ENCODE measurements around the gene KHNYN.
A peak's percentile ranks its signal among the peaks of the same experiment; 100 is the strongest.

The KHNYN gene

DNA sequence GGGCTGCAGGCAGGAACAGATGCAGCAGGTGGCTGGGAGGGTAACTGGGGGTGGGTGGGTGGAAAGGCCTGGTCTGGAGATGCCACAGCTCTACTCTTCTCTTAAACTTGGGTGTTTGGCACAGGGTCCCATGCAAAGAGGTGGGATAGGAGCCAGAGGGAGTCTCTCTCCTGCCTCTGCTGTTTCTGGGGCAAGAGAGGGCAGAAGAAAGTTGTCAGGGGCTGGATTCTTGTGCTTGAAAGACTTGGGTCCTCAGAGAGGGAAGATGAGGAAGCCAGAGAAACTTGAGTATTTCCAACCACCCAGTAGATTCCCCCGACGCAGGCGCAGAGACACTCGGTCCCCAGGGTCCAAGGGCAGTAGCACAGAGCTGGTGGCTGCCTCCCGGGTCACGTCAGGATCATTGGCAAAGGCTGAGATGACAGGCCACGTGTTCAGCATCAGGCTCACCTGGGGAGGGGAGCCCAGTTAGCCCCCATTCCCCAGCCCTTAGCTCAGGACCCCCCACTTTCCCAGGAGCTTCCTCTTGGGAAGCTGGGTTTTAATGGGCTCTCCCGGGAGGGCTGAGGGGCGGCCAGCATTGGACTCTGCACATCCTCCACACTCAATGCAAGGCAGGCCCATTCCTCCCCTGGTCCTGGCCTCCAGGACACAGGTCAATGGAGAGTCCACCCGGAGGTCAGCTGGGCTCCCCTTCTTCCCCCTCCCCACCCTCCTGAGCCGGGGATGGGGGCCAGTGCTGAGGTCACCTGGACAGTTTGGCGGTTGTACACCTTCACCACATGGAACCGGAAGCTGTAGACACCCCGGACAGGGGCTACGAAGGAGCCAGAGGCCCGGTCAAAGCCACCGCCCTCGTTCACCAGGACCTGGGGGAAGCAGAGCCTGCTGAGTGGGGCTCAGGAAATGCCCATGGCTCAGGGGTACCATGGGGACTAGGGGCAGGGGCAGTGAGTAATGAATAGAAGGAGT, 1.9 kb upstream of the KHNYN start:
- Histone ChIP-seq H3K4me3 (ENCODE audit: low read length) (no peak overlapping the region), H3K9me3 (replicated peaks; ENCODE audit: low read length) (no peaks in the 10 kb centered on the region), H3K9ac (ENCODE audit: low read depth, low read length) (no peak overlapping the region), H3K4me2 (ENCODE audit: low read length) (no peak overlapping the region), H3K36me3 (ENCODE audit: insufficient read depth, low read length) (peaks cover 9% of the 10 kb centered on the region), H3K4me1 (ENCODE audit: control insufficient read depth, insufficient read depth, low read length) (peaks cover 44% of the 10 kb centered on the region), H3K27me3 (ENCODE audit: control insufficient read depth, insufficient read depth, low read length) (peaks cover 5% of the 10 kb centered on the region)

DNA sequence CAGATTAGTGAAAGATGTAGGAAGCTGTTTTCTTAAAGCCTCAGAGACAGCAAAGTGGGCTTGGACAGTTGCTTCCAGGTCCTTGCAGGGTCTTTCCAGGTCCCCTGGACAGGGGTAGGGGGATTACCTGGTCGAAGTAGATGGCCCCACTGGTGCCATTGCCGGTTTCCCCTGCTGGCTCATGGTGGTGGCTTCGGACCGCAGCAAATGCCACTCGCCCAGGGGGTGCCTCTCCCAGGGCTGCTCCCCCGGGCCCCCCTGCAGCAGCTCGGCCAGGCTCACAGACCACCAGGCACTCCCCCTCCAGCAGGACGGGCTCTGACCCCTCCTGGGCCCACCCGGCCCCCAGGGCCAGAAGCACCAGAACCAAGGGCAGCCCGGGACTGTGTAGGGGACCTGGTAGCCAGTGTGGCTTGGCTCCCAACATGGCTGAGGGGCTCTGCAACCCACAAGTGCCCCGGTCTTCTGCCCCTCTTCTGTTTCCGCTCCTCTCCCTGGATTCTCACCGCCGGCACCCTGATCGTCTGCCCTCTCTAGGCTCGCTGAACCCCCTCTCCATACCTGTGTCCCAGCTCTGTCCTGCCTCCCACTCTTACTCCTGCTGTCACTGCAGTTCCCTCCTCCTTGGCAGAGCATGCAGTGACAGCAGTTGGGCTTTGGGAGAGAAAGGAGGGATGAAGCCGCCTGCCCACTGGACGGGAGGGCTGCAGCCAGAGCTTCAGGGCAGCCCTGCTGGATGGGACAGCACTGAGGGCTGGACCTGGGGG, 943 bp upstream of the KHNYN start:
- Histone ChIP-seq H3K4me3 (ENCODE audit: low read length) (peak overlapping the region; percentile 93), H3K36me3 (ENCODE audit: insufficient read depth, low read length) (peaks cover 19% of the 10 kb centered on the region), H3K4me2 (ENCODE audit: low read length) (peak overlapping the region; percentile 91), H3K9ac (ENCODE audit: low read depth, low read length) (peak overlapping the region; percentile 99), H3K9me3 (replicated peaks; ENCODE audit: low read length) (no peaks in the 10 kb centered on the region), H3K27me3 (ENCODE audit: control insufficient read depth, insufficient read depth, low read length) (no peaks in the 10 kb centered on the region), H3K4me1 (ENCODE audit: control insufficient read depth, insufficient read depth, low read length) (peaks cover 48% of the 10 kb centered on the region)

DNA sequence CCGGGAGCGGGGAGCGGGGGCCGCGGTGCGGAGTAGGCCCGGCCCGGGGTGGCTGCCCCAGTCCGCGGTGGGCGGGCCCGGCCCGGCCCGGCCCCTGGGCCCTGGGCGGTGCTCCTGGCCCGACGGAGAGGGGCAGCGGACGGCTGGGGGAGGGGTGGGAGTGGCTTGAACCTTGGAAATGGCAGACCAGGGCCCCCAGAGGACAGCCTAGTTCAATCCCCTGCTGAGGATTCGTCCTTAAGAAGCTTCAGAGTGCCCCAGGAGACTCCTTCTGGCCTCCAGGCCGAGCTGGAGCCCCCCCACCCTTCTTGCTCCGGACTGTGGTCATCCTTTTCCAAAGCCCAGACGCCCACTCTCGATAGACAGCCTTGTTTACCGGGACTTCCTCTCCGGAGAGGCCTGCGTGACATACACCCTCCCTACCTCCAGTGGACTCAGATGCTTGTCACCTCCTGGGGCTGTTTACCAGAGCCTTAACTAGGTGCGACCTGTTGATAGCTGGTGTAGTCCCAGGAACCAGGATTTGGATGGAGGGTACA, 458 bp downstream of the KHNYN start:
- Histone ChIP-seq H3K27me3 (ENCODE audit: control insufficient read depth, insufficient read depth, low read length) (no peaks in the 10 kb centered on the region), H3K9me3 (replicated peaks; ENCODE audit: low read length) (no peaks in the 10 kb centered on the region), H3K9ac (ENCODE audit: low read depth, low read length) (peak overlapping the region; percentile 99), H3K4me2 (ENCODE audit: low read length) (peak overlapping the region; percentile 91), H3K4me3 (ENCODE audit: low read length) (peak overlapping the region; percentile 93), H3K4me1 (ENCODE audit: control insufficient read depth, insufficient read depth, low read length) (peaks cover 45% of the 10 kb centered on the region), H3K36me3 (ENCODE audit: insufficient read depth, low read length) (peaks cover 24% of the 10 kb centered on the region)

DNA sequence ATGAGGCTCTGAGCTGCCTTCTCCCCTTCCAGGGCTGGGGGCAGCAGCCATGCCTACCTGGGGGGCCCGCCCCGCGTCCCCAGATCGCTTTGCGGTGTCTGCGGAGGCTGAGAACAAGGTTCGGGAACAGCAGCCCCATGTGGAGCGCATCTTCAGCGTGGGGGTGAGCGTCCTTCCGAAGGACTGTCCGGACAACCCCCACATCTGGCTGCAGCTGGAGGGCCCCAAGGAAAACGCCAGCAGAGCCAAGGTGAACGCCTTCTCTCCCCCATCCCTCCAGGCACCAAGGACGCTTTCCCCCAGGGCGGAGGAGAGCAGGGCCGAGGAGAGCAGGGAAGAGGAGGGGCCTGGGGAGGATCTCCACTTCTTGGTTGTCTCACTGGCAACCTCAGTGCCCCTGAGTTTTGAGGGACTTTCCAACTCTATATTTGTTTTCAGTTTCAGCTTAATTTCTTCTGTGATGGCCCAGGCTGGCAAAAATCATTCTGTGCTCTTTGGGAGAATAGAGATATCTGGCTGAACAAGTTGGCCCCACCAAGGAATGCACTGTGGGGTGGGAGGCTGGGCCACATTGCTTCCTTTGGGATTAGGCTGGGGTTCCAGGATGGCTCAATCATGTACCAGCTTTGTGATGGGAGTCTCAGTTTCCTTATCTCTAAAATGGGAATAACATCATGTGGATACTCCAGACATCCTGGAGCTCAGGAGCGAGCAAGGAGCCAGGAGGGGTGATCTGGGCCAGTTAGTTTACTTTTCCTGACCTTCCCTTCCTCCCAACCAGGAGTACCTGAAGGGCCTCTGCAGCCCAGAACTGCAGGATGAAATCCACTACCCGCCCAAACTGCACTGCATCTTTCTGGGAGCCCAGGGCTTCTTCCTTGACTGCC, 1.2 kb downstream of the KHNYN start:
- peak overlapping the region; percentile 91 for H3K4me2 ChIP-seq (ENCODE audit: low read length)
- no peaks in the 10 kb centered on the region for H3K27me3 ChIP-seq (ENCODE audit: control insufficient read depth, insufficient read depth, low read length)
- H3K9me3 ChIP-seq (replicated peaks; ENCODE audit: low read length) = no peaks in the 10 kb centered on the region
- peak overlapping the region; percentile 99 for H3K9ac ChIP-seq (ENCODE audit: low read depth, low read length)
- peaks cover 38% of the 10 kb centered on the region for H3K4me1 ChIP-seq (ENCODE audit: control insufficient read depth, insufficient read depth, low read length)
- peak overlapping the region; percentile 93 for H3K4me3 ChIP-seq (ENCODE audit: low read length)
- H3K36me3 ChIP-seq (ENCODE audit: insufficient read depth, low read length) = peaks cover 26% of the 10 kb centered on the region

DNA sequence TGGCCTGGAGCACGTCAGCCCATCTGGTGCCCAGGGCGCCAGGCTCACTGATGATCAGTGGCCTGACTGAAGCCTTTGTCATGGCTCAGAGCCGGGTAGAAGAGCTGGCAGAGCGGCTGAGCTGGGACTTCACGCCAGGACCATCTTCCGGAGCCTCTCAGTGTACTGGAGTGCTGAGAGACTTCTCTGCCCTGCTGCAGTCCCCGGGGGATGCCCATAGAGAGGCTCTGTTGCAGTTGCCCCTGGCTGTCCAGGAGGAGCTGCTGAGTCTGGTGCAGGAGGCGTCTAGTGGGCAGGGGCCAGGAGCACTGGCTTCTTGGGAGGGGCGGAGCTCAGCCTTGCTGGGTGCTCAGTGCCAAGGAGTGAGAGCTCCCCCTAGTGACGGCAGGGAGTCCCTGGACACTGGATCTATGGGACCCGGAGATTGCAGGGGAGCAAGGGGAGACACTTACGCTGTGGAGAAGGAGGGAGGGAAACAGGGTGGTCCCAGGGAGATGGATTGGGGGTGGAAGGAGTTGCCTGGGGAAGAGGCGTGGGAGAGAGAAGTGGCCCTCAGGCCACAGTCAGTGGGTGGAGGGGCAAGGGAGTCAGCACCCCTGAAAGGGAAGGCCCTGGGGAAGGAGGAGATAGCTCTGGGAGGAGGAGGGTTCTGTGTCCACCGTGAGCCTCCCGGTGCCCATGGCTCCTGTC, 2.0 kb downstream of the KHNYN start:
- H3K27me3 ChIP-seq (ENCODE audit: control insufficient read depth, insufficient read depth, low read length) = no peaks in the 10 kb centered on the region
- H3K9me3 ChIP-seq (replicated peaks; ENCODE audit: low read length) = no peaks in the 10 kb centered on the region
- peak overlapping the region; percentile 93 for H3K4me3 ChIP-seq (ENCODE audit: low read length)
- peak overlapping the region; percentile 91 for H3K4me2 ChIP-seq (ENCODE audit: low read length)
- H3K4me1 ChIP-seq (ENCODE audit: control insufficient read depth, insufficient read depth, low read length) = peaks cover 36% of the 10 kb centered on the region
- peaks cover 30% of the 10 kb centered on the region for H3K36me3 ChIP-seq (ENCODE audit: insufficient read depth, low read length)
- peak overlapping the region; percentile 99 for H3K9ac ChIP-seq (ENCODE audit: low read depth, low read length)

- Histone ChIP-seq H3K9me3 (replicated peaks; ENCODE audit: low read length) (no peaks in the 10 kb centered on the region), H3K4me2 (ENCODE audit: low read length) (peak overlapping the region; percentile 91), H3K4me1 (ENCODE audit: control insufficient read depth, insufficient read depth, low read length) (peaks cover 34% of the 10 kb centered on the region), H3K9ac (ENCODE audit: low read depth, low read length) (peak overlapping the region; percentile 37), H3K27me3 (ENCODE audit: control insufficient read depth, insufficient read depth, low read length) (no peaks in the 10 kb centered on the region), H3K36me3 (ENCODE audit: insufficient read depth, low read length) (peaks cover 38% of the 10 kb centered on the region), H3K4me3 (ENCODE audit: low read length) (peak overlapping the region; percentile 61)
These were observed 2.7 kb downstream of the KHNYN start for GRCh38 chr14:24432259-24433131.

GRCh38 chr14:24434036-24434435, 4.3 kb downstream of the KHNYN start:
- H3K4me1 ChIP-seq (ENCODE audit: control insufficient read depth, insufficient read depth, low read length) = peaks cover 33% of the 10 kb centered on the region

GRCh38 chr14:24434676-24435075, 4.9 kb downstream of the KHNYN start:
- Histone ChIP-seq H3K27me3 (ENCODE audit: control insufficient read depth, insufficient read depth, low read length) (no peaks in the 10 kb centered on the region), H3K4me1 (ENCODE audit: control insufficient read depth, insufficient read depth, low read length) (peaks cover 26% of the 10 kb centered on the region), H3K9me3 (replicated peaks; ENCODE audit: low read length) (no peaks in the 10 kb centered on the region), H3K4me3 (ENCODE audit: low read length) (no peak overlapping the region), H3K36me3 (ENCODE audit: insufficient read depth, low read length) (peaks cover 59% of the 10 kb centered on the region), H3K9ac (ENCODE audit: low read depth, low read length) (no peak overlapping the region), H3K4me2 (ENCODE audit: low read length) (no peak overlapping the region)

More at GRCh38 chr14:24434036-24434435, 4.3 kb downstream of the KHNYN start:
- Histone ChIP-seq H3K9me3 (replicated peaks; ENCODE audit: low read length) (no peaks in the 10 kb centered on the region), H3K4me3 (ENCODE audit: low read length) (no peak overlapping the region), H3K9ac (ENCODE audit: low read depth, low read length) (no peak overlapping the region), H3K36me3 (ENCODE audit: insufficient read depth, low read length) (peaks cover 53% of the 10 kb centered on the region), H3K4me2 (ENCODE audit: low read length) (no peak overlapping the region), H3K27me3 (ENCODE audit: control insufficient read depth, insufficient read depth, low read length) (no peaks in the 10 kb centered on the region)

- no peak overlapping the region for H3K4me3 ChIP-seq (ENCODE audit: low read length)
- no peaks in the 10 kb centered on the region for H3K27me3 ChIP-seq (ENCODE audit: control insufficient read depth, insufficient read depth, low read length)
- H3K36me3 ChIP-seq (ENCODE audit: insufficient read depth, low read length) = peaks cover 65% of the 10 kb centered on the region
- no peaks in the 10 kb centered on the region for H3K9me3 ChIP-seq (replicated peaks; ENCODE audit: low read length)
- H3K9ac ChIP-seq (ENCODE audit: low read depth, low read length) = no peak overlapping the region
- peaks cover 26% of the 10 kb centered on the region for H3K4me1 ChIP-seq (ENCODE audit: control insufficient read depth, insufficient read depth, low read length)
- no peak overlapping the region for H3K4me2 ChIP-seq (ENCODE audit: low read length)
These were observed 5.5 kb downstream of the KHNYN start for GRCh38 chr14:24435192-24435810.

All from skeletal muscle satellite cell (primary cell).